ENCODE results near the gene CIAO3.

The CIAO3 gene

DNA sequence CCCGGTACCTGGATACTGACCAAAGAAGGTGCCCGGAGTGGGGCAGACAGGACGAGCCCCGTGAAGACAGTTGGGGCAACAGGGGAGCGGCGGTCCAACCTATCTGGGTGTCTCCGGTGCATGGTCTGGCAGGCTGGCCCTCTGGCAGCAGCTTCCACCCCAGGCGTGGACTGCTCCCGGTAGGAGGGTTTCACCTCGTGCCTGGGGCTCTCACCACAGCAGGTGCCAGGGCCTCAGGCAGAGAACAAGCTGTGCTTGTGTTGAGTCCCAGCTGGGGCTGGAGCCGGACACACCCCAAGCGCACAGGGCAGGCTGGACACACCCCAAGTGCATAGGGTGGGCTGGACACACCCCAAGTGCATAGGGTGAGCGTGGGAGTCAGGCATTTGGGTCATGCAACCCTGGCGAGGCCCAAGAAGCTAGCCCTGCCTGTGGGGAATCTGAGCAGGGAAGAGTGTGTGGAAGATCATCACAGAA is 33.7 kb downstream of the CIAO3 start:
- H2AFZ ChIP-seq (ENCODE audit: low read depth, low read length): no peak overlapping the region
- H3K9me3 ChIP-seq (ENCODE audit: low read length): no peaks in the 10 kb centered on the region
- no peaks in the 10 kb centered on the region for H3K27me3 ChIP-seq (ENCODE audit: insufficient read depth, low read length)
- peaks cover 62% of the 10 kb centered on the region for H3K4me1 ChIP-seq (ENCODE audit: insufficient read depth, low read length)
- no peak overlapping the region for H3K4me3 ChIP-seq (ENCODE audit: low read length)
- H3K36me3 ChIP-seq (ENCODE audit: insufficient read depth, low read length): no peaks in the 10 kb centered on the region

DNA sequence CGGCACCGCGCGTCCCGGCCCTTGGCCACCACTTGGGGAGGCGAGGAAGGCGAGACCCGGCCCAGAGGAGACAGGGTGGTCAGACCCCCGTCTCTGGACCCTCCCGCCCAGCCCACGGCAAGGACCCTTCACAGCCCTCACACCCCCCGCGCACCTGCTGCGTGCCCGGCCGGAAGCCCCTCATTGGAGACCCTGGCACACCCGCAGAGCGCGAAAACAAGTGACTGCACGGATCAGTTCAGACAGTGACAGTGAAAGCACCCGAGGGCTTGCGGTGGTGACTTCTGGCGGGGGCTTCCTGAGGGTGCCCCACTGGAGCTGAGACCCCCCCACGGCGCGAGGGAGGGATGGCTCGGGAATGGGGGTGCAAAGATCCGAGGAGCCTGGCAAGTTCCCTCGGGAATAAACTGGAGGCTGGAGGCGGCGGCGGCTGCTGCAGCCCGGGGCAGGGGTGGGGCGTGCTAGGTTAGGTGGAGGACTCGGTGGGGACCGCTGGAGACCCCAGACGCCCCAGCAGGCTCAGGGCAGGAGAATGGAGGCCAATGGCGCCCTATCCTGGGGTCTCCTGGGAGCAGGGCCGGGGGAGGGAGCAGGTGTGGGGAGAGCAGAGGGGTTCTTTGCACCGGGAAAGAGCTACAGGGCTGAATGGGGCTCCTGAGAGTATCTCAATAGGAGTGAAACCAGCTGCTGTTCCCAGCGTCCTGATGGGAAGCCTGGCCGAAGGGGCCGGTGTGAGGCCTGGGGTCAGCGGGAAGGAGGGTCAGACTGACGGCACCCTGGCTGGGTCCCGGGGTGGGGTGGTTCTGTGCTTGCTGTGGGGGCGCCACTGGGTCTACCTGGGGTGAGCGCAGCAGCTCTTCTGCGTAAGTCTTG is 34.4 kb downstream of the CIAO3 start:
- H3K27me3 ChIP-seq (ENCODE audit: insufficient read depth, low read length): no peaks in the 10 kb centered on the region
- H3K9me3 ChIP-seq (ENCODE audit: low read length): no peaks in the 10 kb centered on the region
- no peaks in the 10 kb centered on the region for H3K36me3 ChIP-seq (ENCODE audit: insufficient read depth, low read length)
- H3K4me1 ChIP-seq (ENCODE audit: insufficient read depth, low read length): peaks cover 59% of the 10 kb centered on the region
- H2AFZ ChIP-seq (ENCODE audit: low read depth, low read length): no peak overlapping the region
- H3K4me3 ChIP-seq (ENCODE audit: low read length): peak overlapping the region; percentile 33

DNA sequence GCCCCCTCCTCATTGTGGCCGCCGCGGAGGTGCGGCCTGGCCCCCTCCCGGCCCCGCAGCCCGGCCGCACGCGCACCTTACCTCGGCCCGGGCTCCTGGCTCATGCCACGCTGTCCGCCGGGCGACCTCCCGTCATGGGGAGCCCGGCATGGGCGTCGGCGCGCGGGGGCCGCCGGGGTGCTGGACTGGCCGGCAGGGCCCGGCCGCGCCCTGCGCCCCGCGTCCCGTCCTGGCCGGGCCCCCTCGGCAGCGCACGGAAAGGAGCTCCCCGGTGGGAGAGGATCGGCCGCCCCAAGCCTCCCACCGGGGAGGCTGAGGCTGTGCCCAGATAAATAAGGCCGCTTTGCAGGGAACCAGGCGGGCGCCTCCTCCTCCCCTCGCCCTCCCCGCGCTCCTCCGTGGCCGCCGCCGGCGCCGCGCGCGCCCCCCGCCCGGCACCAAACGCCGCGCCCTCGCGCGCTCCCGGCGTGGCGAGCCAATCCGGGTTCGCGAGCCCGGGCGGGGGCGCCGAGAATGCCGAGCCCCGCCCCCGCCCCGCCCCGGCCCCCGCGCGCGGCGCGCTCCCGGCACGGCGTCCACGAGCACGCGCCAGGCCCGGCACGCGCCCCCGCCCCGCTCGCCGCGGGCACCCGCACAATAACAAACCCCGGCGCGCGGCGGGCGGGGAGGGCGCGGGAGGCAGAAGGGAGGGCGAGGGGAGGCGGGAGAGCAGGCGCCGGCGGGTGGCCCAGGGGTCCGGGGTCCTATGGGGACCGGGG is 35.2 kb downstream of the CIAO3 start, which contains the start of gene FBXL16:
Gene FBXL16, minus strand, starts transcription at position 371 of the 758 bp plus-strand sequence. CDS start 8,396 bp downstream, outside the sequence.
- no peak within 1 kb of the TSS for H2AFZ ChIP-seq (ENCODE audit: low read depth, low read length)
- H3K27me3 ChIP-seq (ENCODE audit: insufficient read depth, low read length): no peaks in the 10 kb centered on the region
- peak within 1 kb of the TSS; percentile 59 for H3K4me3 ChIP-seq (ENCODE audit: low read length)
- H3K9me3 ChIP-seq (ENCODE audit: low read length): no peaks in the 10 kb centered on the region
- H3K4me1 ChIP-seq (ENCODE audit: insufficient read depth, low read length): peaks cover 58% of the 10 kb centered on the region
- H3K36me3 ChIP-seq (ENCODE audit: insufficient read depth, low read length): no peaks in the 10 kb centered on the region

DNA sequence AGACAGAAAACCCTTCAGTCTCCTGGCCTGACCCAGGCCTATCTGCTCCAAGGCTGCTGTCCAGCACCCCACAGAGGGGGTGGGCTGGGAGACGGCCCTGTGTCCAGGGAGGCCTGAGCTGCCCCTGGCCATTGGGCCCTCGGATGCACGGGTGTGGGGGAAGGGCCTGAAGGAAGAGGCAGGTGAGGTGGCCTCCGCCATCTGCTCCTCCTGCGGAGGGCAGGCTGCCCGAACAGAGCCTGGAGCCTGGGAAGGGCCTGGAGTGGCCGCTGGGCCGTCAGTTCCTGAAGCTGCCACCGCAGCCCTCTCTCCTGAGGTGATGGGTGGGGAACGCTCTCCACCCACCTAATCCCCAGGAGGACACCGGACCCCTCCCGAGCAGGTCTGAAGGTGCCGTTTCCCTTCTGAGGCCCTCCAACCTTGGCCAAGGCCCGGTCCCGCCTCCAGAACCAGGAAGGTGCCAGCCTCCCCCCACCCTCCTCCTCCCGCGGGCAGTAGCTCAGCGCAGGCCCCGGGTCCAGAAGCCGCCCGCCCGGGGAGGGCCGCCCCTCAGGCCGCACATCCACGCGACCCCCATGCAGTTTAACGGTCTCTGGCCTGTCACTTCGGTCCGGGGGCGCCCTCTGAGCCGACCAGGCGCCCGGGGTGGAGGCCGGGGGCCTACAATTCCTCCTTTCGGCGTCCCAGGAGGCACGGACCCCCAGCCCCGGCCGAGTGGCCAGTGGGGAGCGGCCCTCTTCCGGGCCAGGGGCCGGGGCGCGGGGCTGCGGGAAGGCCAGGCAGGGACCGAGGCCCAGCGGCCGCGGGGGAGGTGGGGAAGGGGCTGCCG is 36.0 kb downstream of the CIAO3 start:
- no peaks in the 10 kb centered on the region for H3K27me3 ChIP-seq (ENCODE audit: insufficient read depth, low read length)
- H3K4me3 ChIP-seq (ENCODE audit: low read length): peak overlapping the region; percentile 59
- peaks cover 52% of the 10 kb centered on the region for H3K4me1 ChIP-seq (ENCODE audit: insufficient read depth, low read length)

DNA sequence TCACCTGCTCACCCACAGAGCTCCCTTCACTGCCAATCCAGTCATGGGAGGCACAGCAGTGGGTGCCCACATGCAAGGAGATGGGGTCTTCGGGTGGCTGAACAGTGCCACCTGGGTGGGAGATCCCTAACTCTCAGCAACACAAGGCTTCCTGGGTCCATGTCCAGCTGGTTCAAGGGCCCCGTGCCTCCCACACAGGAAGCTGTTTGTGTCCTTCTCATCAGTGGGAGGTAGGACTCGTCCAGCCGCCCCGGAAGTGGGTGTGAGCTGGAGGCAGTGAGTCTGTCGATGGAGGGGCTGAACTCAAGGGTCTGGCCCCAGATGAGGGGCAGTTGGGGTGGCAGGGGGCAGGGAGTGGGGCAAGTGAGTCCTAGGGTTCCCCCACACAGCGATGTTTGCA is 36.8 kb downstream of the CIAO3 start:
- H3K9me3 ChIP-seq (ENCODE audit: low read length): no peaks in the 10 kb centered on the region
- H3K27me3 ChIP-seq (ENCODE audit: insufficient read depth, low read length): no peaks in the 10 kb centered on the region
- H3K4me1 ChIP-seq (ENCODE audit: insufficient read depth, low read length): peaks cover 46% of the 10 kb centered on the region
- H3K4me3 ChIP-seq (ENCODE audit: low read length): peak overlapping the region; percentile 59
- H3K36me3 ChIP-seq (ENCODE audit: insufficient read depth, low read length): no peaks in the 10 kb centered on the region
- no peak overlapping the region for H2AFZ ChIP-seq (ENCODE audit: low read depth, low read length)

More for the DNA sequence above, 36.0 kb downstream of the CIAO3 start:
- no peaks in the 10 kb centered on the region for H3K36me3 ChIP-seq (ENCODE audit: insufficient read depth, low read length)
- no peak overlapping the region for H2AFZ ChIP-seq (ENCODE audit: low read depth, low read length)
- no peaks in the 10 kb centered on the region for H3K9me3 ChIP-seq (ENCODE audit: low read length)

DNA sequence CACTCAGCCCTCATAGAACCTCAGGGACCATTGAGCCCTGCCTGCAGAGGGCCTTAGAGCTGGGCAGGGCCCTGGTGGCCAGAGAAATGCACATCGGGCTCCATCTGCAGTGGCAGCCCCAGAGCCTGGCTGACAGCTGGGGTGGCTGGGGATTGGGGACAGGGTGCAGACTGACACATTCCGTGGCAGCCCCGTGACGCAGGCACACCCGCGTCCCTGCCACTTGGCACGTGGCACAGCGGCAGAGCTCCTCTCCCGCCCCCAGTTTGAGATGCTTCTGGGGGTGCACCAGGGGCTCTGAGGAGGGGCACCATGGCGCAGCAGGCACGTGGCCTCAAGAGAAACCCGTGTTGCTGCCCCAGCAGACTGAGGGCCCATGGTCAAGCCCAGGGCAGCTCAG is 37.4 kb downstream of the CIAO3 start:
- H3K4me3 ChIP-seq (ENCODE audit: low read length): no peak overlapping the region
- no peaks in the 10 kb centered on the region for H3K36me3 ChIP-seq (ENCODE audit: insufficient read depth, low read length)
- H2AFZ ChIP-seq (ENCODE audit: low read depth, low read length): no peak overlapping the region
- no peaks in the 10 kb centered on the region for H3K27me3 ChIP-seq (ENCODE audit: insufficient read depth, low read length)
- H3K4me1 ChIP-seq (ENCODE audit: insufficient read depth, low read length): peaks cover 39% of the 10 kb centered on the region
- no peaks in the 10 kb centered on the region for H3K9me3 ChIP-seq (ENCODE audit: low read length)

DNA sequence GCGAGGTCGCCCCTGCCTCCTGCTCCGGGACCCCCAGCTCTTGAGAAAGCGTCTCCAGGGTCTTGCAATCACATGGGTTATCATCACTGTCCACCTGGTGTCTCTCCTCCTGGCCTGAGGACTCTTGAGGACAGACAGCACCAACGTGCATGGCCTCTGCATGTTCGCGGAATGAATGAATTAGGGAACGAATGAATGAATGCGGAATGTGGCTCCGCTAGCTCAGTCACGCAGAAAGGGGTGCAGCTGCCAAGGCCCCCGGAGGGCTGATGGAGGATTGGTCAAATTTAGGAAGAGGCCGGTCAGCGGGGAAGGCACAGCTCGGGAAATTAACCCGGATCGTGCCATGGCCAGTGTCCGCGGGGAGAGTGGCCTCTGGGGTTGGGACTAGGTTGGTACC is 38.5 kb downstream of the CIAO3 start:
- Histone ChIP-seq H2AFZ (ENCODE audit: low read depth, low read length) (no peak overlapping the region), H3K4me1 (ENCODE audit: insufficient read depth, low read length) (peaks cover 36% of the 10 kb centered on the region), H3K9me3 (ENCODE audit: low read length) (no peaks in the 10 kb centered on the region), H3K27me3 (ENCODE audit: insufficient read depth, low read length) (no peaks in the 10 kb centered on the region), H3K4me3 (ENCODE audit: low read length) (no peak overlapping the region), H3K36me3 (ENCODE audit: insufficient read depth, low read length) (no peaks in the 10 kb centered on the region)

DNA sequence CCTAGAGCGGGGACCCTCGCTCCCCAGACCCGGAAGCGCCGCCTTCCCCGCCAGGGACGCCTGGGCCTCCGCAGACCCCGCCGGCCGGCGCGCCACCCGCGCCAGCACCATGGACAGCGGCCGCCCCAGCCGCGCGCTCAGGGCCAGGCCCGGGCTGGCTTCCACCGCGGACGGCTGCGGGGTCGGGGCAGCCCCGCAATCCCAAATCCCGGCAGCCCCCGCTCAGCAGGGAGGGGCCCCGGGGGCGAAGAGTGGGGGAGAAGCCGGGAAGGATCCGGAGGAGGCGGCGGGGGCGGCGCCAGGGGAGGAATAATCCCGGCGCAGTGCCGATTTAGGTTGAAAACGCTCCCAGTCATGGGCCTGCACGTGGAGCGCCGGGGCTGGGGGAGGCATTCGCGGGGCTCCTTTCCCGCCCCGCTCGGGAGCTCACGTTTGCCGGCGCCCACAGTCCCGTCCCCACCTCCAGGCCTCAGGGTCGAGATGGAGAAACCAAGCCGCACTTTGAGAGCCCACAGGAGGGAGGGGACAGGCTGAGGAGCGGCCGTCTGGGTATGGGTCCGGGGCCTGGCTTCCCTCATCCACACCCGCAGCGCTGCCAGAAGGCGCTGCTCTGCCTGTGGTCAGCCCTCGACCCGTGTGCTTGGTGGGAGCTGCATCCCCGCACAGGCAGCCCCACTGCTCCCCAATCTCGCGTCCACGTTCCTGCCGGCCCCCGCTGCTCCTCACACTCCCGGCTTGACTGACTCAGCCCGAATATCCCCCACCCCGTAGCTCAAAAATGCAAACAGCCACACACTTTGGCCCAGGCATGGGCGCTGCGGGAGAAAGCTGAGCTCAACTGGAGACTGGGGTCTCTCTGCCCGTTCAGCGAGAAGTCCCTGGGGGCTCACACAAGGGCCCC is 39.9 kb downstream of the CIAO3 start:
- no peaks in the 10 kb centered on the region for H3K27me3 ChIP-seq (ENCODE audit: insufficient read depth, low read length)
- H3K4me1 ChIP-seq (ENCODE audit: insufficient read depth, low read length): peaks cover 24% of the 10 kb centered on the region
- H3K36me3 ChIP-seq (ENCODE audit: insufficient read depth, low read length): peaks cover 3% of the 10 kb centered on the region
- H3K9me3 ChIP-seq (ENCODE audit: low read length): no peaks in the 10 kb centered on the region
- H3K4me3 ChIP-seq (ENCODE audit: low read length): peak overlapping the region; percentile 4
- H2AFZ ChIP-seq (ENCODE audit: low read depth, low read length): no peak overlapping the region

DNA sequence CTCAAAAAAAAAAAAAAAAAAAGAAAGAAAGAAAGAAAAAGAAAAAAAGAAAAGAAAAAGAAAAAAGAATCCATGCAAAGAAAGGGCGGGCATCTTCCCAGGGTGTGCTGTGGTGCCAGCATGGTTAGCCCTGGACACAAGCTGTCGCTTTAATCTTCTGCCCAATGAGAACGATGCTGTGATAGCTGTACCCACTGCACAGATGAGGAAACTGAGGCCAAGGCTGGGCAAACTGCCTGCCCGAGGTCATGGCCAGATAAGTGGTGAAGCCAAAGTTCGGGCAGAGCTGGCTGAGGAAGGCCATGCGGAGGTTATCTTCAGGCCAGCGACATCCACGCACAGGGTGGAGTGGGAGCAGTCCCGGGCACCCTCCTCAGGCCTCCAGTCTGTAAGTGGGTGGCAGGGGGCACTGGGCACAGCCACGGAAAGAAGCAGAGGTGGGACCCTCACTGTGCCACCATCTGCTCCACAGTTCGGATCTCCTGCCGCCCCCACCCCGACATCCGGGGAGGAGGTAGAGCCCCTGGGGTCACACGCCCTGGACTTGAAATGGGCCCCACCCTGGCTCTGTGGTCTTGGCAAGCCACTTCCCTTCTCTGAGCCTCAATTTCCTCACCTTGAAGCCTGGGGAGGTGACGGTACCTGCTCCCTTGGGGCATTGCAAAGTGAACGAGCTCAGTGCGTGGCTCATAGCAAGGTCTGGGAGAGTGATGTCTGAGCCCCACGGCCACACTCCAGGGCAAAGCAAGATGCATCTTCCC is 41.7 kb downstream of the CIAO3 start:
- Histone ChIP-seq H3K9me3 (ENCODE audit: low read length) (no peaks in the 10 kb centered on the region), H2AFZ (ENCODE audit: low read depth, low read length) (no peak overlapping the region), H3K4me1 (ENCODE audit: insufficient read depth, low read length) (peaks cover 15% of the 10 kb centered on the region), H3K4me3 (ENCODE audit: low read length) (no peak overlapping the region), H3K27me3 (ENCODE audit: insufficient read depth, low read length) (no peaks in the 10 kb centered on the region), H3K36me3 (ENCODE audit: insufficient read depth, low read length) (peaks cover 3% of the 10 kb centered on the region)

DNA sequence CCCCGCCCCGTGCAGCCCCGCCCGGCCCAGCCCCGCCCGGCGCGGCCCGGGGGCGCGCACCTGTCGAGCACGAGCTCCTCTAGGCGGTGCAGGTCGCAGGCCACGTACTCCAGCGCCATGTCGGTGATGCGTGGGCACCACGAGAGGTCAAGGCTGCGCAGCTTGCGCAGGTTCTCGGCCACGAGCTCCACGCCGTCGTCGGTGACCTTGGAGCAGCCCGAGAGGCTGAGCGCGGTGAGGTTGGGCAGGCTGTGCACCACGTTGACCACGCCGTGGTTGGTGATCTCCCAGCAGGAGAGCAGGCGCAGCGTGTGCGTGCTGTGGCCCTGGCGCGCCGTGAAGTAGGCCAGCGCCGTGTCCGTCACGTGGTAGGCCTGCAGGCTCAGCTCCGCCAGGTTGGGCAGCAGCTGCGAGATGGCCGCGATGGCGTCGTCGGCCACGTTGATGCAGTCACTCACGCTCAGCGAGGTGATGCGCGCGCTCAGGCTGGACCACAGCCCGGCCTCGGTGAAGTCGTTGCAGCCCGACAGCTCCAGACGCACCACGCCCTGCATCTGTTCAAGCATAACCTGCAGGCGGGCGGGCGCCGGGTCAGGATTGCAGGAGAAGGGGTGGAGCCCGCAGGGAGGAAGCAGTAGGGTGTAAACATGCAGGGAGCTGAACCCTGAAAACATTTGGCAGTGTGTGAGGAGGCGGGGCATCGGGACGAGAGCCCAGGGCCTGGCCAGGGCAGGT is 45.3 kb downstream of the CIAO3 start:
- Histone ChIP-seq H3K9me3 (ENCODE audit: low read length) (no peaks in the 10 kb centered on the region), H3K4me1 (ENCODE audit: insufficient read depth, low read length) (peaks cover 2% of the 10 kb centered on the region), H2AFZ (ENCODE audit: low read depth, low read length) (no peak overlapping the region), H3K27me3 (ENCODE audit: insufficient read depth, low read length) (no peaks in the 10 kb centered on the region), H3K4me3 (ENCODE audit: low read length) (no peak overlapping the region), H3K36me3 (ENCODE audit: insufficient read depth, low read length) (peaks cover 3% of the 10 kb centered on the region)

DNA sequence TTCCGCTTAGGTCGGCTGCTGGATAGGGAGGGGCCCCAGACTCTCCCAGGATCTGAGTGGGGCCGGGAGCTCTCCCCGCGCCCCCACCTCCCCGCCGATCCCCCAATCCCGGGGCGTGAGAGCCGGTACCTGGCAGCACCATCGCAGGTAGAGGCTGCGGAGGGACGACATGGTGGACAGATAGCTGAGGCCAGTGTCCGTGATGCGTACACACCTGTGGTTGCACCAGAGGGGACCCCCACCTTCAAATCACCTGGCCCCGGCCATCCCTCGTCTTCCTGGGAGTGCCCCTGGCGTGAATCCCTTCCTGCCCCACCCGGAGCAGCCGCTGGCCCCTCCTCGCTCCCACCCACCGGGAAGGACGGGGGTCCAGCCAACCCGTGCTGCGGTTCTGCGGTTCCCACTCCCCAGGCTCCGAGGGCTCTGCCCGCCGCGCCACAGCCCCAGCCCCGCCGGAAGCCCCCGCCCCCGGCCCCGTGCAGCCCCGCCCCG is 45.9 kb downstream of the CIAO3 start:
- Histone ChIP-seq H3K36me3 (ENCODE audit: insufficient read depth, low read length) (peaks cover 3% of the 10 kb centered on the region), H3K27me3 (ENCODE audit: insufficient read depth, low read length) (no peaks in the 10 kb centered on the region), H3K4me3 (ENCODE audit: low read length) (no peak overlapping the region), H3K4me1 (ENCODE audit: insufficient read depth, low read length) (no peaks in the 10 kb centered on the region), H2AFZ (ENCODE audit: low read depth, low read length) (no peak overlapping the region), H3K9me3 (ENCODE audit: low read length) (no peaks in the 10 kb centered on the region)
